HG02938 (cell line): ENCODE data around the gene SRSF2.
"Not testable (repeated sequence)": the region's sequence is repeated elsewhere in the genome, so short reads cannot be mapped to it uniquely, and the experiment has no call there.

Experiments used
- ATAC-seq: cut with Tn5 transposase; IDR thresholded peaks from one replicate; pipeline ENCODE4 v1.9.1; 2021; ENCODE audit warnings: mild to moderate bottlenecking, moderate library complexity; ENCODE audit not compliant: unreplicated experiment

SRSF2 gene, protein sequence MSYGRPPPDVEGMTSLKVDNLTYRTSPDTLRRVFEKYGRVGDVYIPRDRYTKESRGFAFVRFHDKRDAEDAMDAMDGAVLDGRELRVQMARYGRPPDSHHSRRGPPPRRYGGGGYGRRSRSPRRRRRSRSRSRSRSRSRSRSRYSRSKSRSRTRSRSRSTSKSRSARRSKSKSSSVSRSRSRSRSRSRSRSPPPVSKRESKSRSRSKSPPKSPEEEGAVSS

DNA sequence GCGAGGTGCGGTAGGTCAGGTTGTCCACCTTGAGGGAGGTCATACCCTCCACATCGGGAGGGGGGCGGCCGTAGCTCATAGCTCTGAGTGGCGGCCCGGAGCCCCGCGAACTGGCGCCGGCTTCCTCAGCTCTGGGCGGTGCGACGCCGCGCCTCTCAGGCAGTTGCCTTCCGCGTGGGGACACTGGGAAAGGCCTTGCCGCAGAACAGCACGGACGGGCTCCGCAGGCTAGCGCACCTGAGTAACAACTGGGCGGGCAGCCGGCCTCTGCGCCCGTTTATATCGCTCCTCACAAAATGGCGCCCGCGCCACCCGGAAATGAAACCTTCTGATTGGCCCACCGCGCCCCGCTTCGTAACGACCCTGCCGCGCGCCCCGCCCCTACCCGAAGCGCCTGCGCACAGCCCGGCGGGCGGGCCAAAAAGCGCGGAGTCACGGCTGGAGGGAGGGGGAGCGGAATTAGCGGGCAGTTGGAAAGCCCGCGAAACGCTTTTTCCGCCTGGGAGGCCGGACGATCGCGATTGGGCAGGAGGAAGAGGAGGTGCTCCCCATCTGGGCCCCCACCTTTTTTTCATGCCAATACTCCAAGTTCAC lies at the start of gene SRSF2:
Gene SRSF2 (minus strand): TSS at position 250 of the 594 bp plus-strand sequence. CDS start 171 bp downstream, at position 79.
- peak; percentile 67 for ATAC-seq

DNA sequence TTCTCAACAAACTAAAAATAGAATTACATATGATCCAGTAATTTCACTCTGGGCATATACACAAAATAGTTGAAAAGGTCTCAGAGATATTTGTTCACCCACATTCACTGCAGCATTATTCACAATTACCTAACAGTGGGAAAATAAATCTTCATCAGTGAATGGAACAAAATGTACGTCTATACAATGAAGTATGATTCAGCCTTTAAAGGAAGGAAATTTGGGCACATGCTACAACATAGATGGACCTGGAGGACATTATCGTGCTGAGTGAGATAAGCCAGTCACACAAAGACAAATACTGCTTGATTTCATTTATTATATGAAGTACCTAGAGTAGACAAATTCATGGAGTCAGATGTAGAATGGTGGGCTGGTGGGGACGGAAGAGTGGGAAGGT lies 47.8 kb upstream of the SRSF2 start:
- no peak for ATAC-seq

DNA sequence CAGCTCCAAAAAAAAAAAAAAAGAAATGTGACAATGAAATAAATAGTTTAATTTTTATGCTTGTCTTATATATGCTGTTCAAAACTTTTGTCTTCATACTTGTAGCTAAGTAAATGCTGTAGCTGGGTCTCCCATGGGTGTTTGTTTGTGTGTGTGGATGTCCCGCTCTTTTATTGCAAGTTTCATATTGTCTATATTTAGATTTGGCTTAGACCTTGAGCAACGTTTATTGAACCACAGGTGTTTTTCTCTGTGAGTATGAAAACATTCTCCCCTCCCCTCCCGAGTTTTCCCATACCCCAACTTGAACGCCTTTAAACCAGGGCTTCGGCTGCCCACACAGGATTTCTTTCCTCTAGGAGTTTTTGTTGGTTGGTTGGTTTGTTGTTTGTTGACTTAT lies 46.0 kb upstream of the SRSF2 start:
- no peak for ATAC-seq

DNA sequence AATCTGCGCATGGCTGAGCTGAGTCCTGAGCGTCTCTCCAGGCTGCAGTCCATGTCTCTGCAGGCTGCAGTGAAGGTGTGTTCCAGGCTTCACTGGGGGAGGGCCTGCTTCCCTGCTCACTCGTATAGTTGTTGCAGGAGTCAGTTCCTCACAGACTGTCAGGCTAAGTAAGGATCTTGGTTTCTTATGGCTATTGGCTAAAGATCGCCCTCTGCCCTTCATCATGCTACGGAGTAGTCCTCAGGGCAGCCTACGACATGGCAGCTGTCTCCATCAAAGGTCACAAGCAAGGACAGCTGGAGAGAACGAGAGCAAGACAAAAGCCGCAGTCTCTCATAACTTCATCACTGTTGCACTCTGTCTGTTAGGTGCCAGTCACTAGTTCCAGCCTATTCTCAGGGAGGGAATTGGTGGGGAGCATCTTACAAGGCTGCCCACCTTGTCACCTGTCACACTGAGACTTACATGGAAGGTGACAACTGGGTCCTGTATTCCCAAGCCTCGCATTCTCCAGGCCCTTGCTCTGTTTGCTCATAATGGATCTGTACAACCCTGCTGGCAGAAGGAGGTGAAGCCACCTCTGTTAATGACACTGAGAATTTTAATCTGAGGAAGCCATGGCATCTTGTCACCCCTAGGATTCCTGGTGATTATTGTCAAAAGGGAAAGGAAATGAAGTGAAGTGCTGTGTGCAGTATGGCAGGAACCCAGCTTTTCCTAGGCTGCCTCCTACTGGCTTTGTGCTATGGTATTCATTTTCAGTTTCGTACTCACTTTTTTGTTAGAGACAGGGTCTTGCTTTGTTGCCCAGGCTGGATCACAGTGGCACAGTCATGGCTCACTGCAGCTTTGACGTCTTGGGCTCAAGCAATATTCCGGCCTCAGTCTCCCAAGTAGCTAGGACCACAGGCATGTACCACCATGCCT lies 44.2 kb upstream of the SRSF2 start:
- ATAC-seq, result no peak

DNA sequence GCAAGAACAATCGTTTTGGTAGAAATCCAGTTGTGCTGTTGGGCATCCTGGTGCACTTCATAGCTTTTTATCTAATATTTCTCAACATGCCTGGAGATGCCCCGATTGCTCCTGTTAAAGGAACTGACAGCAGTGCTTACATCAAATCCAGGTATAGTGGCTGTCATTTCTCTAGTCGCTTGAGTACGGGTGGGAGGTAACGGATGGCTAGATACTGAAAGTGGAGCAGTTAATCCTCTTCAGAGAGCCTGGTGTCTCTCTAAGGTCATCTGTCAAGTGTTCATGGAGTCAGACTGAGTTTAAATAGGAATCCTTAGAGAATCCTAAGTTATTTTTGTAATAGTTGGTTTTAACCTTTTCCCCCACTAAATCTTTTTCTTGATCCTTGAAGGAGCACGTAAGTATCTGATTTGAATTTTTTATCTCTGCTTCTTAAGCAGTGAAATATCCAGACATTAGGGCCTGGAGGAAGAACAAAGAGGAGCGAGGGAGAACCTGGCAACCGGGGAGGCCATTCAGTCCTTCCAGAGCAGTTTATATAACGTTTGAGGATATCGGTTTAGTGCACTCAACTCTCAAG lies 38.0 kb upstream of the SRSF2 start:
- no peak for ATAC-seq

DNA sequence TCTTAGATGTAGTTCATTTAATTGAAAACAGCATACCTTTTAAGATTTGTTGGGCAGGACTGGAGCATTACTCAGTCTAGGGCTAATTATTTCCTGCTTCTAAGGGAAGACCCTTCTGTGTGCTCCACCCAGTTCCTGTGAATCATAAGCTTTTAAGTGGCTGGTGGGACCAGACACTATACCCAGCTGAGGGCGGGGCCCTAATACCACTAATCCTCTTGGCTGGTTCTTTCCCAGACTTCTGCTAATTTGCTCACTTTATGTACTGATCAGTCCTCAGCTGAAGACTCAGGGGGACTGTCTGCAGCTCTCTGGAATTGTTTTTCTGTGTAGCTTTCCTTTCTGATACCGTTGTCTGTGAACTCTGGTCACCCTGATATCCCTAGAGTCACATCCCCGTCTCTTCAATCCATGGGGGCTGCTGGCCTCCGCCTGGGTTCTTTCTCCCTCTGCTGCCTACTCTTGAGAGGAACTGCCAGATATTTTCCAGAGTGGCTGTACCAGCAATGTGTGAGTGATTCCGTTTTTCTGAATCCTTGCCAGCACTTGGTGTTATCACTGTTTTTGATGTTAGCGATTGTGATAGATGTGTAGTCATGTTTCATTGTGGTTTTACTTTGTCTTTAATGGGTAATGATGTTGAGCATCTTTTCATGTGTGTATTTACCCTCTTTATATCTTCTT lies 35.9 kb upstream of the SRSF2 start:
- ATAC-seq, result no peak

DNA sequence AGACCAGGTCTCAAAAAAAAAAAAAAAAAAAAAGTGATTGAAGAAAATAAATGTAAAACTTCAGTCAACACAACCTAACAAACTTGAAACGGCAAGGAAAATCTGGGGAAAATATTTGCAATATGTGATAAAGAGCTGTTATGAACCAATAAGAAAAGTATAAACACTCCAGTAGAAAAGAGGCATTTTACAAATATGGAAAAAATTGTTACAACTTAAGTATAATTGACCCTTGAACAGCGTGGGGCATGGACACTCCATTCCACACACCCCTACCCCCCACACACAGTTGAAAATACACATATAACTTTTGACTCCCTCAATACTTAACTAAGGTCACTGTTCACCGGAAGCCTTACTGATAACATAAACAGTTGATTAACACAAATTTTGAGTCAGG lies 21.4 kb upstream of the SRSF2 start:
- ATAC-seq, result no peak

DNA sequence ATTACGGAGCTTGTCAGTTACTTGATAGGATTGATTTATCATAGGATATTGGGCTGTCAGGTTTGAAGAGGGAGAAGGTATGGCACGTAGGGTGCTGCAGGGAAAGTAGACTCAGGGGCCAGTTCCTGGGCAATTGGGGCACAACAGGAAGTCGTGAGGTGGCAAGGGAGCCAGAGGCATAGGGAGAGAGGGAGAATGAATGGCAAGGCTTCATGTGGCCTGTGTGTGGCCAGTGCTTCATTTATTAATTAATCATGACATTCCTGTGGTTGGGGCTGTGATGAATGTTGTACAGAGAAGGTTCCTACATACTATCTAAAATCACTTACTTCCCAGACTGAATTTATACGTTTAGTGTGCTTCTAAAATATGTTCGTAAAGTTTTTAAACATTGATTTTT lies 20.1 kb upstream of the SRSF2 start:
- ATAC-seq, result no peak

DNA sequence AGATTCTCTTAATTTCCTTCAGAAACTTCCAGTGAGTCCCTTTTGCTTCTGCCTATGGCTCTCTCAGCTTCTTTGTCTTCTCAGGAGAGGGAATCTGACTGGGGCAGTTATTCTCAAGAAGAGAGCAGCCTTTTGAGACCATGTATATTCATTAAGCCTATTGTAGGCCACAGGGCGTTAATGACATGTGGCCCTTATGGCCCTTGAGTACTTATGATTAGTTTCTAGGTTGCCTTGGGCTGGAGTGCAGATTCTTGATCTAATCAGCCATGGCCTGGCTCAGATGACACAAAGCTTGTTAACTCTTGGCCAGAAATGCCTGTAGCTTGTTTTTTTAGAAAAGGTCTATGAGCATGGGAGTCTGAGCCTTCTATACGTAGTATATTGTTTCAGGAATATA lies 18.2 kb upstream of the SRSF2 start:
- ATAC-seq, result no peak

DNA sequence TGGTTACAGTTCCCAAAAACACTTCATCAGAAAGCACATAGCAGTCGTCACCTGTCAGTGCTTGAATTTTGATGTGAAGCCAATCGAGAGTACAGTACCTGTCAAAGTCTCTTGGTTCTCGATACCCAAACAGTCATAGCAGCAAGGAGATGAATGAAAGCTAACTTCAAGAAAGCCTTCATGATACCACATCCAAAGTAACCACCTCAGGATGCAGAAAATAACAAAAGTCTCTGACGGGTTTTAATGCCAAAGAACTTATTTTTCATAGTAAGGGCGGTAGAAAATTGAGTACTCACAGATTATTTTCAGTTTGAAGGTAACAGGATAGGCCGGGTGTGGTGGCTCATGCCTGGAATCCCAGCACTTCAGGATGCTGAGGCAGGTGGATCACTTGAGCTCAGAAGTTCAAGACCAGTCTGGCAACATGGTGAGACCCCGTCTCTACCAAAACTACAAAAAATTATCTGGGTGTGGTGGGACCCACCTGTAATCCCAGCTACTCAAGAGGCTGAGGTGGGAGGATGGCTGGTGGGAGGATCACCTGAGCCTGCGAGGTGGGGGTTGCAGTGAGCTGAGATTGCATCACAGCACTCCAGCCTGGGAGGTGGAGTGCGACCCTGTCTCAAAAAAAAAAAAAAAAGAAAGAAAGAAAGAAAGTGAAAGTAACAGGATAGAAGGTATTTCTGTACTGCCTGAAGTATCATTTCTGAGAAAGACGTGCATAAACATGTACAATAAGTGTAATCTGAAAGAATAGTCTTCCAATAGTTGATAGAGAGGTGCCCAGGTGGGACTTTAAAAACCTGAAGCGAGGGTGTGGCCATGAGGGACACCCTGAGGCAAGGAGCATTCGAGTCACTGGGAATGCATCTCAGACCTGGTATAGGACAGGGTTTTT lies 16.2 kb upstream of the SRSF2 start:
- no peak for ATAC-seq

DNA sequence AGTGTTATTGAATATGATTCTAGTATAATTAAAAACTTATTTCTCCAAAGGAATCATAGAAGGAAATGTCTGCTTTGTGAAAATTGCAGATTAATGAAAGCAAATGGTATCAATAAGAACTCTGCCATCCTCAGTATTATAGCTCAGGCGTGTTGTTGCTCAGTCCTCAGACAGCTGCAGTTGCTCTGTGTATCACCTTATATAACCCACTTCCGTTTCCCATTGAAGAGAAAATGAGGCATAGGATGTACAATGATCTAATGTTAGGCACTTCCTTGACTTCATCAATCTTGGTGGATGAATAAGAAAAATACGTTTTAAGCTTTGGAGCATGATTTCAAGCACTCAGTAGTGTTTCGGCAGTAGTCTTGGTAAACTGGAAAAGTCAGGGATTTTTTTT lies 14.9 kb upstream of the SRSF2 start:
- ATAC-seq, result no peak

DNA sequence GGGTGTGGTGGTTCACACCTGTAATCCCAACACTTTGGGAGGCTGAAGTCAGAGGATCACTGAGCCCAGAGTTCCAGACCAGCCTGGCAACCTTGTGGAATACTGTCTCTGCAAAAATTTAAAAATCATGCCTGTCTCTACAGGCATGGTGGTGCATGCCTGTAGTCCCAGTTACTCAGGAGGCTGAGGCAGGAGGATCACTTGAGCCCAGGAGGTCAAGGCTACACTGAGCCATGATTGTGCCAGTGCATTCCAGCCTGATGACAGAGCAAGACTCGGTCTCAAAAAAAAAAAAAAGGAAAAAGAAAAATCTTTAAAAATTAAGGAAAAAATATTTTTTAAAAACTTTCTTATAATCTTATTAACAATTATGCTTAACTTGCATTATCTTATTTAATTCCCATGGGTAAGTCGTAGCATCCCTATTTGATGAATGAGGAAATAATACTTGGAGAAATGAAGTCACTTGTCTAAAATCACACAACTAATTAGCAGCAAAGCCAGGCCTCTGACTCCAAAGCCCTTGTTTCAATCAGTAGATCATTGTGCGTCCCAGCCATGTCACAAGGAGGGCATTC lies 14.4 kb upstream of the SRSF2 start:
- no peak for ATAC-seq

DNA sequence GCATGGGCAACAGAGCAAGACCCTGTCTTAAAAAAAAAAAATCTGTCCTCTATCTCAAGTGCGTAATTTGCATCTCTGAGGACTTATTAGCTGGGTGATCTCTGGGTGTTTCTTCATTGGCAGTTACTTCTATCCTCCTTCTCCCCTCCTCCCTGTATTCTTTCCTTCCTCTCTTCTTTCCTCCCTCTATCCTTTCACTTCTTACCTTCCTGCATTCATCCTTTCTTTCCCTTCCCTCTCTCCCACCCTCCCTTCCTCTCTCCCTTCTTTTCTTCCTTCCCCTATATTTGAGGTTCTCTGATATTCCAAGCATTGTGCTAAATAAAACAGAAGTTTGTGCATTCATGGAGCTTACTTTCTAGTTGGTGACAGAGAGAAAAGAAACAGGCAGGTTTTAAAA lies 11.5 kb upstream of the SRSF2 start:
- ATAC-seq, result no peak

DNA sequence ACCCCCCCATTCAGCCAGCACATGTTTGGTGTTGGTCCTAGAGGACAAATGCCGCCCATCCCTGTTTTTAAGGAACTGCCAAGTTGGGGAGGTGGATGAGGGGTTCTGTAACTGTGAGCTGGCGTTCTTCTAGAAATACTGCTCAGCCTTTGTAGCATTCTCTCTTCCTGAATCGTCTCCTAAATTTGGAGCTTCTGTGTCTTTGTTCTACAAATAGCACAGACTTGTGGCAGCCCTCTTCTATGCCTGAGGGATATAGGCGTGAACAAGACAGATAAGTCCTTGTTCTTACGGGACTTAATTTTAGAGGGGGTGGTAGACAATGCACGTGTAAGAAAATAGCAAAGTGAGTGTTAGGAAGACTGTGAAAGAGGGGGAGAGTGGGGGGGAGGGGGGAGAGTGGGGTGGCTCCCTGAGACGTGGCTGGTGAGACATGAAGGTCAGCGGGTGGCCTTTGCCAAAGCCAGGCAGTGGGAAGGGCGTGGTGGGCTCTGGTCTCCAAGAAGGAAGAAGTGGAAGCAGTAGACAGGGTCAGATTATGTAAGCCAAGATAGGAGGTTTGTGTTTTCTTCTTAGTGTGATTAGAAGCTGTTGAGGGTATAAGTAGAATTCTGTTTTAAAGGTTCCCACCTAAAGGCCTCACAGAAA lies 10.7 kb upstream of the SRSF2 start:
- ATAC-seq, result no peak

DNA sequence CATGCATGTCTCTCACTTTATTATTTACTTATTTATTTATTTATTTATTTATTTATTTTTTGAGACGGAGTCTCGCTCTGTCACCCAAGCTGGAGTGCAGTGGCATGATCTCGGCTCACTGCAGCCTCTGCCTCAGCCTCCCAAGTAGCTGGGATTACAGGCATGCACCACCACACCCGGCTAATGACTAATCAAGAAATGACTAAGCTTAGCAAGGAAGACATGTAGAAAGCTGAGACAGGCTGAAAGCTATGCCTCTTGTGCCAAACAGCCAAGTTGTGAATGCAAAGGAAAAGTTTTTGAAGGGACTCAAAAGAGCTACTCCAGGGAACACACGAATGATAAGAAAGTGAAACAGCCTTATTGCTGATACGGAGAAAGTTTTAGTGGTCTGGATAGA lies 8.7 kb upstream of the SRSF2 start:
- not testable (repeated sequence) for ATAC-seq

DNA sequence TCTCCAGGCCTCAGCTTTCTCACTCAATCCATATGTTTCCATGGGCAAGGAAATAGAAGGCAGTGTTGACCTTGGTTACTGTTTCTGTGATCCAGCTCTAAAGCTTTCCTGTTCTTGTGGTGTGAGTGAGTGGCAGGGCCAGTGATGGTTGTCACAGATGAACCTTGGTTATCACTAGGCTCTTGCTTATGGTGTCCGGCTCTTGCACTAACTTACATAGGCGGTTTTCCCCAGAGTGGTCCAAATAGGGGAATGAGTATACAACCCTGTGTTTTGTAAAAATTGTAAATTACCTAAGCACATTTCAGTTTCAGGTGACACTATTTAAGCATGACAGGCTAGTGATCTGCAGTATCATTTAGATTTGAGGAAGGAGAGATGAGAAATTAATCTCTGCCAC lies 7.6 kb upstream of the SRSF2 start:
- ATAC-seq, result no peak

DNA sequence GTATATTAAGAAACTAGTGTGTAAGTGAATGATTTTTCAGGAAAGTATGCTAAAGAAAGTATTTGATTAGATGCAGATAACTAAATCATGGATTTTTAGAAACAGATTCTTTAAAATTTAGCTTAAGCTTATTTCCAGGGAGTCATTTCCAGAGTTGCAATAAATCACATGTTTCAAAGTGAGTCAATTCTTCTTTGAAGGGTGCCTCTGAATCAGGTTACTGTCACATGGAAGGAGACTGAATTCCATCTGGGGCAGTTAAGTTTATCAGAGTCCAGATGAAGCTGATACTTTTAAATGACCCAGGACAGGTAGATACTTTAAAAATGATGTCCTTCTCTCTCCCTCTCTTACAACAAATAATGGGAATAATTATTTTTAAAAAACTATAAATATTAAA lies 5.8 kb upstream of the SRSF2 start:
- ATAC-seq, result no peak

DNA sequence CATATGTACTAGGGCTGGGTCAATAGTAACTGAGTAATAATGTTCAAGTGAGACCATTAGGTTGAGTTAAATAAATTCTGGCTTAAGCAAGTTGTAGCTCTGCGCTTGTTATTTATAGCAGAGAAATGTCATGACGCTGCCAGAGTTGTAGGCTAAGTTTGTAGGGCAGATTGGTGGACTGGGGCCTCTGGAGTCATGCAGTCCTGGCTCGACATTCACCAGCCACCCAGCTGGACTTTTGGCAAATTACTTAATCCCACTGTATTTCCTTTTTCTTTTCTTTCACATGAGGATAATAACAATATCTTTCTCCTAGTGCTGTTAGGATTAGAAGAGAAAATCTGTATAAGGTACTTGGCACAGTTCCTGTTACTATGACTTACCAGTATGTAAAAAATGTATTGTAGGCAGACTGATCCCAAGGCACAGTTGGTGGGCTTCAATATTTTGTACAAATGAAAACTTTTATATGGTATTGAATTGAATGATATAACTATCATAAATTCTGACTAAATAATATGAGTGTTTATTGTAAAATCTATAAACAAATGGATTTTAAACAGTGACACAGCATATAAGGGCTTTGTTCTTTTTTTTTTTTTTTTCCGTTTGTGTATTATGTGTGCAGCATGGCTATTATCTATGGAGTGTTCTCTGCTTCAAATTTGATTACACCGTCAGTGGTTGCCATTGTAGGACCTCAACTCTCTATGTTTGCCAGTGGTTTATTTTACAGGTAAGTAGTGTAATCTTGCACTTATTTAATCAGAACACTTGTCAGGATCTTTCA lies 3.4 kb upstream of the SRSF2 start:
- no peak for ATAC-seq
